ENCODE measurements around the gene TCEA2. TPM values are rescaled to one million over a fixed set of nuclear protein-coding genes. Genes with fewer than 3 reads are reported as not detected.

The TCEA2 gene
- total RNA-seq, 1 experiment from 2014 or later = 41.1 TPM

DNA sequence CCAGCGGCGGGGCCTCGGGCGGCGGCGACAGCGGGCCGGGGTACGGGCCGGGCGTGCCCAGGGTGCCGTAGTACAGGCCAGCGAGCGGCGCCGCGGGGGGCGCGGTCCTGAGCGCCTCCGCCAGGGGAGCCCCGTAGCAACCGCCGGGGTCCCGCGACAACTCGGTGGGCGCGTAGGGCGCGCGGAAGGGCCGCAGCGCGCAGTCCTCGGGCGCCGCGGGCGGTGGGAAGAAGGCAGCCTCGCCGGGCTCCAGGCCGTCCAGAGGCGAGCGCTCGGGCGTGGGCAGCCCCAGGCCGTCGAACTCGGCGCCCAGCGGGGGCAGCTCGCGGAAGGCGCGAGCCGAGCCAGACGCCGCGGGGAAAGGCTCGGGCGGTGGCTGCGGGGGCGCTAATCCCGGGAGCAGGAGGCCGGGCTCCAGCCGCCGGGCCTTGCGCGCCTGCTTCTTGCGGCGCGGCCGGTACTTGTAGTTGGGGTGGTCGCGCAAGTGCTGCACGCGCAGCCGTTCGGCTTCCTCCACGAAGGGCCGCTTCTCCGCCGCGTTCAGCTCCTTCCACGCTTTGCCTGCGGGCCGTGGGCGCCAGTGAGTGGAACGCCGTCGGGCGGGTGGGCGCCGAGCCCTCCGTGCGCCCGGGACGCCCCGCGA lies 14.5 kb upstream of the TCEA2 start:
- no peak for DNase-seq (ENCODE audit: low read depth)

DNA sequence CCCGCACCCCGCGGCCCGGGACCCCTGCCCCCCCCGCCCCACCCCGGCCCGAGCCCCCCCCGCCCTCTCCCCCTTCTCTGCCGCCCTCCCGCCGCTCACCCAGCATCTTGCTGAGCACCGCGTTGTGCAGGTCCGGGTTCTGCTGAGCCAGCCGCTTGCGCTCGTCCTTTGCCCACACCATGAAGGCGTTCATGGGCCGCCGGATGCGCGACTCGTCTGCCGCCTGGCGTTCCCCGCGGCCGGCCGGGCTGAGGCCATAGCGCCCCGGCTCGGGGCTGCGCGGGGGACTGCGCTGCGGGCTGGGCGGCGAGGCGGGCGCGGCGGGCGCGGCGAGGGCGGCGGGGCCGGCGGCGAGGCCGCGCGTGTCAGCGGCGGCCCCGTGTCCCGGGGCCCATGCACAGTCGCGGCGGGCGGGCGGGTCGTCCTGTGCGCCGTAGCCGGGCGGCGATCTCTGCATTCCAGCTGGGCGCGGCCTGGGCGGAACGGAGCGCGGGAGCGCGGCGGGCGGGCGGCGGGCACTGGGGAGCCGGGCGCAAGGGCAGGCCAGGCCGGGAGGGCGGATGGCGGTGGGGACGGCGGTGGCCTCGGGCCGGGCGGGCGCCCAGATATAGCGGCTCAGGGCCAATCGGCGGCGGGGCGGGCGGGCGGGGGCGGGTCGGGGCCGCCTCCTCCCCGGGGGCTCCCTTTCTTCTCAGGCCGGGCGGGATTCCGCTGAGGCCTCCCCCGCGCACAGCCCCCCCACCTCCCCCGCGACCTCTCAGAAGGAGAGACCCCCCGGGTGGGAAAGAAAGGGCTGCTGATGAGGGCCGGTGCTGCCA lies 13.7 kb upstream of the TCEA2 start, which contains the start of gene SOX18:
SOX18 (minus strand) TSS at position 580 of the 818 bp plus-strand sequence; CDS start at position 457, 123 bp downstream.
- DNase-seq (ENCODE audit: low read depth) = no peak

DNA sequence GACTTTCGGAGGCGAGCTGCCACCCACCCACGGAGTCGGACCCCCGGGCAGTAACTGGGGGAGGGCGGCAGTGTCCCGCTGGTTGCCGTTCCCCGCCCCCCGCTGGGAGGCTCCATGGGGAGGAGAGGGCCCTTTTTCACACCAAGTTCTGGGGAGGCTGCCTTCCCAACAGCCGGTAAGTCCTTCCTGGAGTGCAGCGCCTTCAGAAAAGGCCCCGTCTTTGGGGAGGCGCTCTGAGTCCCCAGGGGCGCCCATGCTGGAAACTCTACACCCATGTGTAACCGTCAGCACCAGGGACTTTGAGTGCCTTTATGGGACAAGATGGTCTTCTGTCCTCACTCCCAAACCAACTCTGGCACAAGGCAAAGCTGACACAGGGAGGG lies 13.1 kb upstream of the TCEA2 start:
- DNase-seq (ENCODE audit: low read depth) = no peak

- no peak for DNase-seq (ENCODE audit: low read depth)
Measured at GRCh38 chr20:64050261-64051032, 12.6 kb upstream of the TCEA2 start.

DNA sequence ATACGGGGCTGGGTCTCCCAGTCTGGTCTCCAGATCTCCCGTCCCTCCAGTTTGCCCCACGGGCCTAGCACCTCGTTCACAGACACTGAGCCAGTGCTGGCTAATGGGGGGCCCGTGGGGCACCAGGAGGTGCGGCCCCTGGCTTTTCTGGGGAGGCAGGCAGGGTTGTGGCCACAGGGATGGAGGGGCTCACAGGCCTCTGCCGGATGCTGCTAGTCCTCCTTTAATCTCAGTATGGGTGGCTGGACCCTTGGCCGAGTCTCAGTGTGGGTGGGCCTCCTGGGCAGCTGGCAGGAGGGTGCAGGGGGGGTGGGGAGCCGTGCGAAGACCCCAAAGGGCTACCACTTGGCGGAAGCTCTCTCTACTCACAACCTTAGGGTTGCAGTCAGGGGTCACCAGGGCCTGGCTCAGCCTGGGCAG lies 12.0 kb upstream of the TCEA2 start:
- DNase-seq (ENCODE audit: low read depth) = no peak

GRCh38 chr20:64051561-64052325 lies 11.3 kb upstream of the TCEA2 start:
- no peak for DNase-seq (ENCODE audit: low read depth)

- no peak for DNase-seq (ENCODE audit: low read depth)
Measured at GRCh38 chr20:64052326-64052722, 10.7 kb upstream of the TCEA2 start.

DNA sequence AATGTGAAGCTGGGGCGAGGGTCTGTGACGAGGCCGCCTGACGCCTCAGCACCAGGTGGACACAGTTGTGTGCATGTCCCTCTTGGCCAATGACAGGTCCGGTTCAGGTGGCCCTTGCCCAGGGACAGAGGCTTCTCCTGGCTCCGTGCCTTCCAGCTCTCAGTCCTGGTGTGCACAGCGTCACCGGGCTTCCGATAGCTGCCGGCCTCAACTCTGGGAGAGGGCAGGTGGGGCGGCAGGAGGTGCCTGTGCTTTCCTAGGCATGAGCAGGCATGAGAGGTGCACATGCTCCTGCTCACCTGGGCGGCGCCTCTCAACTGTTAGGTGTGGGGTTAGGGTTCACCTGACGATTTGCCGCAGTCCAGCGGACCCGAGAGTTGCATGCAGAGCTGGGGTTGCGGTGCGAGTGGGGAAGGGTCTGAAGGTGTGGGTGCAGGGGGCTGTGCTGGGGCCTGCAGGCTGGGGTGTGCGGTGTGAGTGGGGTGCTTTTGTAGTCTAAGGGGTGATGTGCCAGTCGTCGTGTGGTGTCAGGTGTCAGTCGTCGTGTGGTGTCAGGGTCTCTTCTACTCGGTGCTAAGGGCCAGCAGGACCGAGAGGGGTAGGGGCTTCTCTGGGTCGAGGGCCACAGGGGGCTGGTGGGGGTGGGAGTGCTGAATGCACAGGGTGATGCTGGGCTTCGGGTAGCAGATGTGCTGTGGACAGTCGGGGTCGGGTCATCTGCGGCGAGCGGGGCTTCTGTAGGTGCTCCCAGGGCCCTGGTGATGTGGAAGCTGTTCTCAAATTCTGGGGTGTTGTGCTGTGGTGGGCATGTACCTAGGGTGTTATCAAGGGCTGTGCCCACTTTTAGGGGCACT lies 9.8 kb upstream of the TCEA2 start:
- no peak for DNase-seq (ENCODE audit: low read depth)

GRCh38 chr20:64053841-64054661 lies 8.9 kb upstream of the TCEA2 start:
- DNase-seq (ENCODE audit: low read depth) = no peak

- DNase-seq (ENCODE audit: low read depth) = no peak
Measured at GRCh38 chr20:64055396-64055892, 7.6 kb upstream of the TCEA2 start.

GRCh38 chr20:64055893-64056638 lies 6.9 kb upstream of the TCEA2 start:
- DNase-seq (ENCODE audit: low read depth) = no peak

DNA sequence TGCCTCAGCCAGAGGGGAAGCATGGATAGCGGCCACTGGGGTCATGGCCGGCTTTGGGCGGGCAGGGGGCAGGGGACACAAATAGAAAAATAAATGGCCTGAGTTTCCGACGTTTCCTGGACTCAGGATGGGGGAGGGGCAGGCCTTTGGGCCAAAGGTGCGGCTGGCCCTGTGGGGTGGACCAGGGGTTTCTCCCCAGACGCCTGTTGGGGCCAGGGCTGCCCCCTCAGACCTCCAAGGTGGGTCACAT lies 6.4 kb upstream of the TCEA2 start:
- DNase-seq (ENCODE audit: low read depth) = no peak

- no peak for DNase-seq (ENCODE audit: low read depth)
Measured at GRCh38 chr20:64056889-64057627, 5.9 kb upstream of the TCEA2 start.

DNA sequence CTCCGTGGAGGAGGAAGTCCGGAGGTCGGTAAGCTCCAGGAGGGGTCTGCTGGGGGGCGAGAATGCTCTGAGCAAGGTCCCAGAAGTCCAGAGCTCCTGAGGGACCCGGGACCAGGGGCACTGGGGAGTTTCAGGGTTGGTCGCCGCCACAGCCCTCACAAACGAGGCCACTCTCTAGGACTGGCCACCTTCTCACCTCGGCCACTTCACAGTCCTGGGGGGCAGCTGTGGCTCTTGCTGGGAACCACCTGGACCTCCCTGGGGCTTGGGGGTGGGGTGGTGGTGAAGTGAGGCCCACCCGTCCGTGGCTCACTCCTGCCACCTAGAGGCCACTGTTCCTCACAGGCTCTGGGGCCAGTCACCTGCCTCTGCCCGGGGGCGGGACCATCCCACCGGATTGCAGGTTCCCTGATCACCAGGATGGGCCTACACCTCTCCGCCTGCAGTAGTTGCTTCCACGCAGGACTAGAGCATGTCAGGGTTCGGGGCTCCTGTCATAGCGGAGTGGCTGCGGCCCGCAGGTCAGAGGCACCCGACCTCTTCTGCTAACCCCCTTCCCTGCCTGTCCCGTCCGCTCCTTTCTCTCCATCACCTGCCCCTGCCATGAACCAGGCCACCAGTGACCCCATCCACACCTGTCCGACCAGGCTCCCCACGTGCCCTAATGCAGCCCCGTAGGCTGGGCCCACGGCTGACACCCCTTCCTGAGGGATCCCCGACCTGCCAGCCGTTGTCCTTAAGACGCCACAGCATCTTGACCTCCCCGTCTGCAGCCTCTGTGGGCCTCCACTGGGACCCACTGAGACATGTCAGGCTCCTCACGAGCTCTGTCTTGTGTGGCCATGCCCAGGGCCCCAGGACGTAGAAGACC lies 5.1 kb upstream of the TCEA2 start:
- DNase-seq (ENCODE audit: low read depth) = no peak

GRCh38 chr20:64058536-64058935 lies 4.5 kb upstream of the TCEA2 start:
- peak; percentile 55 for DNase-seq (ENCODE audit: low read depth)

DNA sequence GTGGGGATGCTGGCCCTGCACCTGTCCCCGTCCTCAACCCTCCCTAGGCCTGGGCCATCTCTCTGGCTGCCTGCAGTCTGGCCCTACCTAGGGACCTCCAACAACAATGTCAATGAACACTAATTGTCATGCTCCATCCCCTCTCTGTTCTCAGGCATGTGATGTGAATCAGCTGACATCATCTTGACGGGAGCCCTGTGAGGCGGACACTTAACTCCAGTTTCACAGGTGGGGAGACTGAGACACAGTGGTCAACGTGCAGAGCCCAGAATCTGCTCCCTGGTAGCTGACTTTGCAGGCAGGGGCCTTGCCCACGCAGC lies 762 bp upstream of the TCEA2 start:
- DNase-seq (ENCODE audit: low read depth) = no peak

GRCh38 chr20:64063389-64064144 lies 569 bp downstream of the TCEA2 start:
- DNase-seq (ENCODE audit: low read depth) = no peak

Data from LHCN-M2 (cell line).